NOMO-1 (cell line): ENCODE results near the gene FRY.

Experiments used
- DNase-seq, 2 experiments: peaks; one replicate each; lab custom pipeline; 2025; ENCODE audit not compliant: unreplicated experiment in 2 of 2; lab: John Stamatoyannopoulos, UW

FRY gene

GRCh38 chr13:32164622-32165268 is 133.2 kb downstream of the FRY start:
- peak; percentile 31 to 59 for DNase-seq

GRCh38 chr13:32165796-32166195 is 134.2 kb downstream of the FRY start:
- DNase-seq = peak; percentile 33 to 75

GRCh38 chr13:32168131-32168530 is 136.6 kb downstream of the FRY start:
- no peak for DNase-seq

GRCh38 chr13:32170841-32171240 is 139.3 kb downstream of the FRY start:
- DNase-seq = no peak

- DNase-seq = no peak
Measured at GRCh38 chr13:32173881-32174280, 142.3 kb downstream of the FRY start.

GRCh38 chr13:32174366-32174765 is 142.8 kb downstream of the FRY start:
- DNase-seq = no peak

- no peak for DNase-seq
Measured at GRCh38 chr13:32175307-32175706, 143.7 kb downstream of the FRY start.

- DNase-seq = no peak
Measured at GRCh38 chr13:32175943-32176342, 144.4 kb downstream of the FRY start.

GRCh38 chr13:32176696-32177095 is 145.1 kb downstream of the FRY start:
- DNase-seq = no peak

GRCh38 chr13:32178763-32179162 is 147.2 kb downstream of the FRY start:
- no peak for DNase-seq

GRCh38 chr13:32179708-32180107 is 148.1 kb downstream of the FRY start:
- no peak for DNase-seq

GRCh38 chr13:32187651-32188050 is 156.1 kb downstream of the FRY start:
- DNase-seq = no peak

GRCh38 chr13:32191452-32191998 is 160.0 kb downstream of the FRY start:
- no peak for DNase-seq

GRCh38 chr13:32195713-32196112 is 164.1 kb downstream of the FRY start:
- DNase-seq = no peak

- no peak for DNase-seq
Measured at GRCh38 chr13:32199168-32199567, 167.6 kb downstream of the FRY start.

- DNase-seq = no peak
Measured at GRCh38 chr13:32200741-32201140, 169.2 kb downstream of the FRY start.

- no peak for DNase-seq
Measured at GRCh38 chr13:32201809-32202208, 170.2 kb downstream of the FRY start.

GRCh38 chr13:32202268-32202667 is 170.7 kb downstream of the FRY start:
- no peak for DNase-seq

GRCh38 chr13:32203221-32203620 is 171.6 kb downstream of the FRY start:
- no peak for DNase-seq

- no peak for DNase-seq
Measured at GRCh38 chr13:32203736-32204135, 172.2 kb downstream of the FRY start.

GRCh38 chr13:32205431-32206096 is 174.0 kb downstream of the FRY start:
- no peak for DNase-seq

- DNase-seq = no peak
Measured at GRCh38 chr13:32206097-32206740, 174.6 kb downstream of the FRY start.
